8988T (cell line): Measurements from ENCODE around the gene ISG20L2.

ENCODE experiments used
- DNase-seq: peaks from one replicate; pipeline ENCODE4 v3.0.0; 2011

The ISG20L2 gene

DNA sequence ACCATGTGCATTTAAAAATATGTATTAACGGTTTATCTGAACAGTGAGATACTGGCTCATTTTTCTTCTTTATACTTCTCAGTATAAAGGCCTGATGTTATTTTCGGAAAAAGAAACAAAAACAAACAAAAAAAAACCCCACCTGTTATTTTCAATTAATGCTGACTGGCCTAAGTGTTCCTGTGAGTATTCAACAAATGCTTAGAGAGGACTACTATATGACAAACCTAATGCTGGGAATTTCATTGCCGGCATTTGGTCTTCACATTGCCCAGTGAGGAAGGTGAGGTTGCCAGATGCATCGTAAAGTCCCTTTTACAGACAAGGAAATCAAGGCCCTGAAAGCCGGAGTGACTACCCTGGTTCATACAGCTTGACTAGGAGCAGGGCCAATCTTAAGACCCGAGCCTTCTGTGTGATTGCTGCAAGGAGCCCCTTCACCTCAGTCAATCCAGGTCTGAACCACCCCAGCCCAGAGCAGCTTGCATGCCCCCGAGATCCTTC lies 11.7 kb upstream of the ISG20L2 start:
- DNase-seq = no peak

DNA sequence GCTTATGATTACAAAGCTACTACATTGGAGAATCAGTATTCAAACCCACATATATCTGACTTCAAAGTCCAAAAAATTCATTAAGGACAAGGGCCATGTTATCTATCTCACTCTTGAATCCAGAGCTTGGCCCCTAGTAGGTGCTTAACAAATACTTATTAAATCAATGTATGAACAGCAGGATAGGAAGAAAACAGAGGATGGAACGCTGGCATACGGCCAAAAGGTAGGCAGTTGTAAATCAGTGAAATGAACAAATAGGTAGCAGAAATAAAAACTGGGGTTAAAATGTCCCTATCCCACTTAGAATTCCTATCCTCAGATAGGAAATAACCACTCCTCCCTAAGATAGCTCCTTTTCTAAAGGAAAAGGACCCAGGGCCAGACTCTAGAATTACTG lies 10.3 kb upstream of the ISG20L2 start:
- DNase-seq = no peak

- DNase-seq = no peak
Measured at GRCh38 chr1:156738407-156738806, 9.8 kb upstream of the ISG20L2 start.

- DNase-seq = no peak
Measured at GRCh38 chr1:156733989-156734584, 5.5 kb upstream of the ISG20L2 start.

DNA sequence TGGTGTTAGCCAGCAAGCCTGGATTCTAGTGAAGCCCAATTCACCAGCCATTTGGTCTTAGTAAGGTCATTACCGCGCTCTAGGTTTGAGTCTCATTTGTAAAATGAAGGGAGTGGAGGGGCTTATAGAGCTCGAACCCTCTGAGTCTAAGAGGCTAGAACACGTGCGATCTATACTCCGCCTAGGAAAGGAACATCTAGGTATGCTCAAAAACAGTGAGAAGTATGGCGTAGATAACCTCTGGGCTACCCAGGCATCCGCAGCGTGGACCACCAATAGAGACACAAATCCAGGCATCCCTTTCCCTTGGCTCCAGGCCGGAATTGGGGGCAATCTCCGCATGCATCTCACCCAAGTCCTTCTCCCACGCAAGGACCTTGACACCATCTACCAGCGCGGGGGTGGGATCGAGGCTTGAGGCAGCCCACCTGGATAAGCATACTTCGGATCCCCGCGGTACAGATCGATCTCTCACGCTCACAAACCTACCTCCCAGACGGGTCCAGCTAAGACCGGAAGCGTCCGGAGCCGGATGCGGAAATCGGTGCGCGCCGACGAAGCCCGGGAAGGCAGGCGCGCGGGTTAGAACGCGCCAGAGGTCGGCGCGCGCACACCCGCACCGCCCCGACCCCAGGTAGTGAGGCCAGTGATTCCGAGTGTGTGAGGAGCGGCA lies 504 bp downstream of the ISG20L2 start, which contains the start of gene METTL25B:
TSS of gene METTL25B (plus strand) at position 544 of the 673 bp plus-strand sequence. CDS start 636 bp downstream, outside the sequence.
- no peak for DNase-seq

DNA sequence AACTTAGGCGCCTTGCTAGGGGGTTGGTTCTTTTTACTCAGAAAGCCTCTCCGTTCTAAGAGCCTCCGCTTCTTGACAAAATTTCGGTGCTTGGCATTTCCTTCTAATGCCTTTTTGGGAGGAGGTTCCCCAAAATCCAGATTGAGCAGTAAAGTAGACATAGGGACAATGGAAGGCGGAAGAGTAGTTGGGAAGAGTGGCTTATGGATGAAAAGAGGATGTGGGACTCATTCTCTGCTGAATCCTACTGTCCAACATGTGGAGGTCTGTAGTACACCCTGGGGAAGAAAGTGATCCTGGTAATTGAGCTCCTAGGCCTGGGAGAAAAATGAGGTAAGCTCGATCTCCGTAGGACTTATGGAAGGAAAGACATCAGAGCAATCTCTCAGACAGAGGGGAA lies 1.1 kb downstream of the ISG20L2 start:
- no peak for DNase-seq

GRCh38 chr1:156726549-156727226 lies 1.9 kb downstream of the ISG20L2 start:
- DNase-seq = no peak

DNA sequence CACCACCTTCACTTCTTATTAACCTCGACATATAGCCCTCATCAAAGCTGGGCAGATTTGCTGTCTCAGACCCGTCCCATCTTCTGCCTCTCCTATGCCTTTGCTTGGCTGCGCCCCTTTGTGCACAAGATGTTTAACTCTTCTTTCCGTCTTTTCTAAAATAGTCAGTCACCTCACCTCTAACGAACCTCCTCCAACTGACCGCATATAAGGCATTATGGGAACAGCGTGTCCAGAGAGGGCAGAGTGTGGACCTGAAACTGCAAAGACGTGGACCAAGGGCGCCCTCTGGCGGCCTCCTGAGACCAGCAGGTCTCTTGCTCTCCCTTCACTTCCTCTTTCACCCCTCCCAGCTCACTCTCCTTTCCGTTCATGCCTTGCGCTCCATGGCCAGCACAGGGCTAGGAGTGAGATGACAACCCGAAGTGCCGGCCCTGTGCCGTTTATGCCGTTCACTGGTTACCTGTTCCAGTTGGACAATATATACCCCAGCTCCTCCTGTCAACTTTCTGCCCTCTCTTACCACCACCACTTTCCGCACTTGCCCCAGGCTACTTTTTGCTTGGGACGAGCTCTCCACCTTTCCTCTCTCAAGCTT lies 2.8 kb downstream of the ISG20L2 start:
- peak; percentile 66 for DNase-seq

DNA sequence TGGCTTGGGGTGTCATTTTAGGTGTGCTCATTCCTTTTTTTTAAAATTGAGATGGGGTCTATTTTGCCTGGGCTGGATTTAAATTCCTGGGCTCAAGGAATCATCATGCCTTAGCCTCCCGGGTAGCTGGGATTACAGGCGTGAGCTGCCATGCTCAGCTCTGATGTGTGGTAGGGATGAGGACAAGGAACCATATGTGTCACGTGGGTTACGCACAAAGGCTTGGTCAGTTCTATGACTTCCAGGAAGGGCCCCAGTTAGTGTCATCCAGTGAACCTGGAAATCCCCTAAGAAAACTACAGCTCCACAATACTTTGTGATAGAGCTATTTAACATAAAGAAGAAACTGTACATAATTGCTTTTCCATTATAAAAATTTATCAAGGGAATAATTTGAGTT lies 7.0 kb downstream of the ISG20L2 start:
- DNase-seq = no peak

GRCh38 chr1:156721131-156721530 lies 7.4 kb downstream of the ISG20L2 start:
- DNase-seq = no peak

DNA sequence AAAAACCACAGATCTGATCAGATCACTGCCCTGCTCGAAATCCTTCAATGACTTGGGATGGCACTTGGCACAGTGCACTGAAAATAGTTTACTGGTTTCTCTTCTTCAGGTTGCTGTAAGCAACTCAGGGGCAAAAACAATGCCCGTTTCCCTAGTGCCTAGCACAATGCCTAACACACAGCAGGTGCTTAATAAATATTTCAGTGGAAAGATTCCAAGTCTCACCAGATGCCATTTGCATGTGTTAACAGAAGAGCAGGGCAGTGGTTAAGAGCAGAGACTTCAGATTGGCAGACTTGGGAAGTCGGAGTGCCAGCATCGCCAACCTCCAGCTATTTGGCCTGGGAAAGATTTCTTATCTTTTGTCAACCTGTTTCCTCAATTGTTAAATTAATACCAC lies 11.2 kb downstream of the ISG20L2 start:
- DNase-seq = no peak

DNA sequence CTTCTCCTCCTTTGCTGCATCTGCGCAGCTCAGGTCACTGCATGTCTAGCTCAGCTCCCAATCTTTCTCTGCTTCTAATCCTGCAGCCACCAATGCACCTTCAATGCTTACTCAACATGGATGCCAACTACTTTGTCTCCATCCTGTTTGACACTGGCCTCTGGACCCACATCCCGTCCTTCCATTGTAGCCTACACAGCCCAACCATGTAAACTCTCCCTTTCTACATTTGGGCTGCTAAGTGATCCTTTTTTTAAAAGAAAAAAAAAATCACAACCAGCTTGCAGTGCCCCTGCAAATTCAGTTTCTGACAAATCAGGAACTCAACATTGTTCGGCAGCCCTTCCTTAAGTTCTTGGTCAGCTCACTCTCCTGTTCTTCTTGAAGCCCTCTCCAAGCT lies 13.7 kb downstream of the ISG20L2 start:
- DNase-seq = no peak

DNA sequence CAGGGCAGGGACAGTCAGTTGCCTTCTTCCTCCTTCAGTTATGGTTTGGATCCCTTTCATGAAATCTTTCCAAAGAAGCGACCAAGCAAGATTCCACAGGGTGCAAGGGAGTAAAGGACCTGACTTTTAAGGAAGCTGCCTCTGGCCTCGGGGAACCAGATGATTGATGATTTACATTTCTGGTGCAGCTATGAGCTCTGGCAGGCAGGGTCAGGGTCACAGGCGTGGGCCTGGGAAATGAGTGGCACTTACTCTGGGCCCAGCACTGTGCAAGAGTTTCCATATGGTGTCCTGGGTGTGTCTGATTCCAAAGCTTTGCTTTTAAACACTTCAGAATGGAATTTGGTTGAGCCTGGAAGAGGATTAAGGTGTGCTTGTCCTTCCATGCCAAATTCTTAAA lies 15.9 kb downstream of the ISG20L2 start:
- DNase-seq = no peak

DNA sequence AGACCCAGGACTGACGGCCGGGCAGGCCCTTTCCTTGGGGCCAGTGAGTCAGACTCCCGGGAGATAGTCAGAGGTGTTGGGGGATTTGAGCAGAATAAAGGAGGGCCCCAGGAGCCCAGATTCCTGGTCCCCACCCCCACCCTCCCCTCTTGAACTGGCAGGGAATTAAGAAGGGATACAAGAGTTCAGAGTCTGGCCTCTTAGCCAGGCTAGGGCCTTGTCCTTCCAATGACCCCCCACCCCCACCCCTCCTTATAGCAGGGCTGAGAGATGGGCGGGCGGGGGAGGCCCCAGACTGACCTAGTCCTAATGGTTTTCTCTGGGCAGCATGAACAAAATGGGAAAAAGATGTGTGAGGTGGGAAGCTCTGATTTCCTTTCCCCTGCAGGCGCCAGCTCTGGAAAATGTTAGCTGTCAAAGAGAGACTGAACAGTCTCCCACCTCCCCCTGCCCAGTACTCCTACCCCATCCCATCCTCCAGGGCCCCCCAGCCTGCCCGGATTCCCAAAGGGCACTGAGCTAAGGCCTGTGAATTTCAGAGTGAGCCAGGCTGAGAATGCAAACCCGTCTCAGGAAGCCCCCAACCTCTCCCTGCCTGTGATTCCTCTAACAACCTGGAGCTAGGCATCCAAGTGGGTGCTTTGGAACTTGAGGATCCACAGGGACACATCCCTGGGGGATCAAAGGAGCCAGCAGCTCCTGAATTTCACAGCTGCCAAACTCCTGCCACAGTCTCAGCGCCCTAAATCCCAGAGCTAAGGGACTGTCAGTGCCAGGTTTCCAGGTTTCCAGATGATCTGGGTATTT lies 17.4 kb downstream of the ISG20L2 start:
- DNase-seq = no peak

- DNase-seq = no peak
Measured at GRCh38 chr1:156709757-156710489, 18.6 kb downstream of the ISG20L2 start.

- DNase-seq = no peak
Measured at GRCh38 chr1:156709031-156709430, 19.5 kb downstream of the ISG20L2 start.

- no peak for DNase-seq
Measured at GRCh38 chr1:156708218-156708661, 20.3 kb downstream of the ISG20L2 start.

GRCh38 chr1:156707417-156708217 lies 20.9 kb downstream of the ISG20L2 start:
- no peak for DNase-seq

GRCh38 chr1:156706657-156707416 lies 21.7 kb downstream of the ISG20L2 start:
- DNase-seq = no peak
